NOMO-1 treated with DMSO at 0.1 percent for 48 hours (cell line): ENCODE data around the gene HTRA3.

Source experiments
- DNase-seq: peaks from one replicate; lab custom pipeline; 2025; ENCODE audit not compliant: unreplicated experiment; lab: John Stamatoyannopoulos, UW

HTRA3 gene

DNA sequence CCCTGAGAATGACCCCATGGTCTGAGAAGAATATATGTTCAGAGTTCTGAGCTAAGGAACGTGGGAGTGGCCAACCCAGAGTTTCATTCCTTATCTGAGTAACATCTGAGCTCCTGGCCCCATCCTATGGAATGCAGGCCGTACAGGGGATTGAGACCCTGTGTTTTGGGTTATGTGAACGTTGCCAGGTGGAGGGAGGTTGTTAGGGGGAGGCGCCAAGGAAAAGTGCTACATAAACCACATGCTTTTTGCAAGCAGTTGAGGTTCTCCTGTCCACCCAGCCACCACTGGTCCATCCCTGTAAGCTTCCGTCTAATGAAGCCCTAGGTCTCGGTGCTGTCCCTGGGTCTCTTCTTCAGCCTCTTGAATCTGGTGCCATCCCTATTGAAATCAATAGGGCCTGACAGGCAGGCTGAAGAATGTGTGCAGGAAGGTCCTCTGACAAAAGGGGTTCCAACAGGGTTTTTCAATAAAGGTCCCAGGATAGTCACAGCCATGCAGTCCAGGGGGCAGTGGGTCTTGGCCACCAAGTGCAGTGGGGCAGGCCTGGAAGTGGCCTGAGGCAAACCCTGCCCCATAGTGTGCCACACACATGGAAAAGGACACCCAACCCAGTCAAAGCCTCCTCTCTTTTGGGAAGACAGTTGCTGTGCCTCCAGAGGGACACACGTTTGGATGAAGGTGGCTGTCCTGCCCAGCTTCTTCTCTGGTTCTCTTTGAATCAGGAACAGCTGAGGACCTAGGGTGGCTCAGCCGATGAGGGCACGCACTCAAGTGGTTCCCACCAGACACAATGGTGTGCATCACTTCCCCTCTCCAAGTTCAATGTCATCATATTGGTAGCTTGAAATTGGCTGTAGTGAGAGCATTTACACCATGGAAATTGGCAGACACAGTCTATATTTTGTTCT lies 53.5 kb downstream of the HTRA3 start:
- DNase-seq, result no peak

GRCh38 chr4:8323947-8324555 lies 54.5 kb downstream of the HTRA3 start:
- no peak for DNase-seq

GRCh38 chr4:8324640-8325239 lies 55.2 kb downstream of the HTRA3 start:
- DNase-seq, result no peak

DNA sequence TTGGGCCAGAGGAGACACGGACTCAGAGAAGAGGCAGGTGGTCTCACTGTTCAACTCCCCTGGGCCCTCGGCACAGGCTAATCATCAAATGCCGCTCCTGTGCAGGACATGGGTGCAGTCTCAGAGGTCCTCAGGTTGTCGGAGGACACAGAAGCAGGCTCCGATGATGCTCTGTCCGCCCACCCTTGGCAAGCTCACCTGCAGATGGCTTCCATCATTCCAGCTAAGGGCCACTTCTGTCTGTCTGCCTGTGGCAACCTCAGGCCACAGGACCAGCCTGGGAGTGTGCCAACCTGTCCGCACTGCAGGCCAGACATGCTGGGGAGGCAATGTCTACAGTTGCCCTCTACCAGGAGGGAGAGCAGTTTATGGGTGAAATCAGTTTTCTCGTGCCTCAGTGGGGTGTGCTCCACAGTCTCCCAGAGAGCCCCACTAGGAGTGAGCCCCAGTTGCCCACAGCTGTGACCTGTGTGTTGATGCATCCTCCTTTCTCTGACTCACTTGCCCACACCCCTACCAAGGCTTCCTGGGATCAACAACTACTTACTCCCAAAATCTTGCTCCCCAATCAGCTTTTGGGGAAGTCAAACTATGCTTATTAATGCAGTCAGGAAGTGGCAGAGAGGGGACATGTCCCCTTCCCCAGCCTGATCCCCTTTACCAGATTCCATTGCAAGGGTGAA lies 55.9 kb downstream of the HTRA3 start:
- no peak for DNase-seq

DNA sequence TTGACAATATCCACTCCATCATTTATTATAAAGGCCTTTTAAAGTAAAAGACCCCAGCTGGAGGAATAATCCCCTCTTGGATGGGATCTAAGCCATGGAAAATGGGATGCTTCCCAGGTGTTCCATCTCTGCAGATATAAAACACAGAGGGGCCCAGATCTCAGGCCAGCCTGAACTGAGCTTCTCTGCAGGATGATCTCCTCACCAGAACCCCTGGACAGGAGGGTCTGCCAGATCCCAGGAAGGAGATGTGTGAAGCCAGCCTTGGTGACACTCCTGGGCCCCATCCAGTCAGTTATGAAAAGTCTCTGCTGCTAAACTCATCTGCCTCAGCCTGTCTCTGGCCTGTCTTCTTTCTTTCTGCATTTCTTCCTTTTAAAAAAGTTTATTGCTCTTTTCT lies 56.7 kb downstream of the HTRA3 start:
- no peak for DNase-seq

GRCh38 chr4:8328456-8328855 lies 58.9 kb downstream of the HTRA3 start:
- DNase-seq, result no peak

- no peak for DNase-seq
Measured at GRCh38 chr4:8328866-8329559, 59.5 kb downstream of the HTRA3 start.

- DNase-seq, result no peak
Measured at GRCh38 chr4:8329560-8329858, 60.0 kb downstream of the HTRA3 start.

GRCh38 chr4:8329859-8330761 lies 60.6 kb downstream of the HTRA3 start:
- no peak for DNase-seq

DNA sequence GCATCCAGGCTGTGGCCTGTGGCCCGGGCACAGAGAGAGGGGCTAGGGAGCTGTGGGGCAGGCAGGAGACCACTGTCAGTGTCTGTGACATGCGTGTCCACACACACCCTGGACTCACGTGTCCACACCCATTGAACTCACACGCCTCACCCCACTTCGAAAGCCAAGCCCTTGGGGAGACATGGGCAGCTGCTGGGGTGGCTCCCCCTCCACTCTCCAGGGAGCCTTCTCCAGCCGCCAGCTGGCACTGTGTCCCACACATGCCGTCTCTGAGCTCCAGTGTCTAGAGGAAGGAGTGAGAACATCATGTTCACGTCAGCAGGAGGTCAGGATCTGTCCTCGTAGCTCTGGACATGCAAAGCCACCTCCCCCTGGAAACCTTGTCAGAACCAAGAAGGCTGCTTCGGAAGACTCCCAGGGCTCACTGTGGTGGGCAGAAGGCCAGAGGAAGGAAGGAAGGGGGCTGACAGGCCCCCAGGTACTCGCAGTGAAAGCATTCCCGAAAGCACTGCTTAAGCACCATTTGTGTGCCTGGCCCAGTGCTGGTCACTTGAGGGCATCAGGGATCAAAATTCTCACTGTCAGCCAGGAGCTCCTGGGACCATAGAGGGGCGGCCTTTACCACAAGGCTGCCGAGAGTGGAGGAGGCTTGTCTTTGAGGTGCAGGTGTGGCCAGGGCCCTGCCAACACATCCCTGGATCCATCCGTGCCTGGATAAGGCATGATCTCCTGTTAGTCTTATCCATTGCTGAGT lies 61.4 kb downstream of the HTRA3 start:
- no peak for DNase-seq

GRCh38 chr4:8331575-8331955 lies 62.0 kb downstream of the HTRA3 start:
- no peak for DNase-seq

- DNase-seq, result no peak
Measured at GRCh38 chr4:8332038-8332857, 62.7 kb downstream of the HTRA3 start.

GRCh38 chr4:8332891-8333331 lies 63.4 kb downstream of the HTRA3 start:
- no peak for DNase-seq

DNA sequence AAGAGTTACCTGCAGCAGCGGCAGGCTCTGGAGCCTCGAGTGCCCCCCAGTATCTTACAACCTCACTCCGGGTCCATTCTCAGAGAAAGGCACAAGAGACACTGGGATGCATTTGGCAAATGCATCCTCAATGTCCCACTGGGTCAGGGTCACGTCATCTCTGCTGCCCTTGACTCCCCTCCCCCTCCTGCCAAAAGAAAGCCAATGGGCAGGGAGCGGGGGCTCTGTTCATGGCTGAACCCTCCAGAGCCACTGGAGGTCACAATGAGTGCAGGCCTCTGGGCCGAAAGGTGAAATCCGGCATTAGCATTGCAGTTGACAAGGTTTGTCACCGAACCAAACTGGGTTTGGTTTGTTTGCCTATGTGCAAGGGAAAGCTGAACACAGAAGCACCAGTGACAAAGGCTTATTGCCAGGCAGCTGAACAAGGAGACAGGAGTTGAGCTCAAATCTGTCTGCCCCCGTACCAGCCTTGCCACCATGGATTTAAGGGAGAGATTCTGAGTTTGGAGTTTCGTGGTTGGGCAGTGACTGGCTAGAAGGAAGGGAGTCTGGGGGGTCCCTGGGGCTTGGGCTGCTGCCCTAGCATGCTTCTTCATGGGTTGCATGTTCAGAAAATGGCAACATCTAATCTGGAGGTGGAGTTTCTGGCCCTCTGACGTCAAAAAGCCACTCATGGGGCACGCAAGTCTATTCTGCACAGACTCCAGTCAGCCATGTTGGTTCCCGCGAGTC lies 64.3 kb downstream of the HTRA3 start:
- DNase-seq, result no peak

- no peak for DNase-seq
Measured at GRCh38 chr4:8334786-8335460, 65.4 kb downstream of the HTRA3 start.

DNA sequence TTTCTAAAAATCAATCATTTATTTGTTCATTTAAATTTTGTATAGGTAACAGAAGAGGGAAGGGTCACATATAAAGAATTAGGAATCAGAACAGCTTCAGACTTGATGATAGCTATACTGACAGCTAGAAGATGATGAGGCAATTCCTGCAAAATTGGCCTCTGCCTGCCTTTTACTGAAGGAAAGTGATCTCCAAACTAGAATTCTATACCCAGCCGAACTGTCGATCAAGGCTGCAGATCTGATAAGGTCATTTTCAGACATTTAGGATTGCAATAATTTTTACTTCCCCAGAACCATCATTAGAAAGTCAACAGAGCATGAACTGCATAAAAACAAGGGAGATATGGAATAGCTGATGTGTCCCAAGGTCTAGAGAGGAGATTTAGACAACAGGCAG lies 66.3 kb downstream of the HTRA3 start:
- no peak for DNase-seq

DNA sequence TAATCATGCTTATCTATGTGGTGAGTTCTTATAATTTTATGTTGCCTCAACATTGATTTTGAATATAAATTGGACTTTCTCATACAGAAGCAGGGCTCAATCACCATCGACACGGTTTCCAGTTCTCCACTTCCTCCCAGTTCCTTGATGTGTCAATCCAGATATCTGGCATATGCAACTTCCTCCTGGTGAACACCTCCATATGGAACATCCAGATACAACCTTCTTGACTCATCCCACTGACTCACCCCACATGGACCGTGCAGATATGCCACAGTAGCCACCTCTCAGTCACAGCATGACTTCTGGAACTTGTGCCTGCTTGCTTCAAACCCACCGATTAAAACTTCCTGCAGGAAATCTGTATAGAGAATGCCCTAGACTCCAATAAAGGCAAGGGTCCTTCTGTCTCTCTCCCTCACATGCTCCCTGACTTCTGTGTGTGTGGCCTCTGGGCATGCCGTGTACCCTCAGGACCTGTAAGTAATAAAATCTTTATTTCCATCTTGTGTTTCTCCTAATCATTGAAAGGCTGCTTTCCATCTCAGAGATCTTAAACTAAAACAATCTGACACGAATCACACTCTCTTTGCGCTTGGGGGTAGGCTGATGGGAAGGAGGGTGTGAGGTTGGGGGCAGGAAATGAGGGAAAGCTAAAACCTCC lies 67.0 kb downstream of the HTRA3 start:
- DNase-seq, result no peak
